ENCODE measurements around the gene ARAP3.

The ARAP3 gene

GRCh38 chr5:141636413-141637122 lies 45.5 kb downstream of the ARAP3 start, which contains the start of the genes HDAC3 and RELL2:
HDAC3 (minus strand) TSS chr5:141636849; CDS start chr5:141636790, 59 bp downstream.
RELL2 (plus strand) TSS chr5:141636997; CDS start chr5:141638226, 1,229 bp downstream.
- peak; percentile 93 for DNase-seq
- no peaks in the 10 kb centered on the region for H3K27me3 ChIP-seq (ENCODE audit: insufficient read depth, low read length, poor library complexity)
- peak within 1 kb of the TSS; percentile 87 for H3K9ac ChIP-seq (ENCODE audit: low read depth, low read length)
- ATAC-seq (ENCODE audit: insufficient read depth, low read depth) = peak; percentile 89
- TF ChIP-seq CTCF (IDR thresholded peaks at IDR 0.05; ENCODE audit: borderline replicate concordance, extremely low read depth, low read length, poor library complexity, severe bottlenecking) (no peak), EZH2 (IDR thresholded peaks at IDR 0.05; ENCODE audit: borderline replicate concordance, low read depth, low read length, severe bottlenecking) (no peak)
- H2AFZ ChIP-seq (ENCODE audit: low read depth, low read length) = peak within 1 kb of the TSS; percentile 99
- no peaks in the 10 kb centered on the region for H3K9me3 ChIP-seq (ENCODE audit: insufficient read depth, low read length, severe bottlenecking)
- peaks cover 25% of the 10 kb centered on the region for H4K20me1 ChIP-seq (ENCODE audit: insufficient read depth, low read length)
- peak within 1 kb of the TSS; percentile 100 for H3K4me2 ChIP-seq (ENCODE audit: insufficient read depth, low read length)
- peak within 1 kb of the TSS; percentile 89 for H3K27ac ChIP-seq (ENCODE audit: low read length)
- H3K4me3 ChIP-seq (ENCODE audit: low read depth in 1 of 2, low read length in 2 of 2) = peak within 1 kb of the TSS; percentile 82 to 98
- H3K36me3 ChIP-seq (ENCODE audit: insufficient read depth, low read length) = peaks cover 25% of the 10 kb centered on the region
- H3K79me2 ChIP-seq (ENCODE audit: insufficient read depth, low read length) = peaks cover 46% of the 10 kb centered on the region
- peaks cover 43% of the 10 kb centered on the region for H3K4me1 ChIP-seq (ENCODE audit: insufficient read depth, low read length)

- Histone ChIP-seq H2AFZ (ENCODE audit: low read depth, low read length) (peak overlapping the region; percentile 99), H3K4me3 (ENCODE audit: low read depth in 1 of 2, low read length in 2 of 2) (peak overlapping the region; percentile 82 to 98), H3K4me1 (ENCODE audit: insufficient read depth, low read length) (peaks cover 43% of the 10 kb centered on the region), H3K9me3 (ENCODE audit: insufficient read depth, low read length, severe bottlenecking) (no peaks in the 10 kb centered on the region), H3K79me2 (ENCODE audit: insufficient read depth, low read length) (peaks cover 51% of the 10 kb centered on the region), H3K36me3 (ENCODE audit: insufficient read depth, low read length) (peaks cover 25% of the 10 kb centered on the region), H3K27me3 (ENCODE audit: insufficient read depth, low read length, poor library complexity) (no peaks in the 10 kb centered on the region), H4K20me1 (ENCODE audit: insufficient read depth, low read length) (peaks cover 25% of the 10 kb centered on the region), H3K9ac (ENCODE audit: low read depth, low read length) (peak overlapping the region; percentile 87), H3K27ac (ENCODE audit: low read length) (peak overlapping the region; percentile 89), H3K4me2 (ENCODE audit: insufficient read depth, low read length) (peak overlapping the region; percentile 100)
- TF ChIP-seq EZH2 (IDR thresholded peaks at IDR 0.05; ENCODE audit: borderline replicate concordance, low read depth, low read length, severe bottlenecking) (no peak), CTCF (IDR thresholded peaks at IDR 0.05; ENCODE audit: borderline replicate concordance, extremely low read depth, low read length, poor library complexity, severe bottlenecking) (no peak)
- DNase-seq = no peak
- ATAC-seq (ENCODE audit: insufficient read depth, low read depth) = no peak
These were observed 46.0 kb downstream of the ARAP3 start for GRCh38 chr5:141636106-141636412.

GRCh38 chr5:141635646-141636045 lies 46.4 kb downstream of the ARAP3 start:
- no peaks in the 10 kb centered on the region for H3K27me3 ChIP-seq (ENCODE audit: insufficient read depth, low read length, poor library complexity)
- H3K4me2 ChIP-seq (ENCODE audit: insufficient read depth, low read length) = peak overlapping the region; percentile 100
- no peak for DNase-seq
- H3K9ac ChIP-seq (ENCODE audit: low read depth, low read length) = peak overlapping the region; percentile 87
- peak overlapping the region; percentile 89 for H3K27ac ChIP-seq (ENCODE audit: low read length)
- peaks cover 25% of the 10 kb centered on the region for H4K20me1 ChIP-seq (ENCODE audit: insufficient read depth, low read length)
- ATAC-seq (ENCODE audit: insufficient read depth, low read depth) = no peak
- no peak overlapping the region for H2AFZ ChIP-seq (ENCODE audit: low read depth, low read length)
- H3K9me3 ChIP-seq (ENCODE audit: insufficient read depth, low read length, severe bottlenecking) = no peaks in the 10 kb centered on the region
- no peak for TF ChIP-seq EZH2 (IDR thresholded peaks at IDR 0.05; ENCODE audit: borderline replicate concordance, low read depth, low read length, severe bottlenecking)
- H3K36me3 ChIP-seq (ENCODE audit: insufficient read depth, low read length) = peaks cover 26% of the 10 kb centered on the region
- H3K4me1 ChIP-seq (ENCODE audit: insufficient read depth, low read length) = peaks cover 43% of the 10 kb centered on the region
- H3K79me2 ChIP-seq (ENCODE audit: insufficient read depth, low read length) = peaks cover 51% of the 10 kb centered on the region
- peak overlapping the region; percentile 82 to 98 for H3K4me3 ChIP-seq (ENCODE audit: low read depth in 1 of 2, low read length in 2 of 2)

GRCh38 chr5:141634720-141635119 lies 47.3 kb downstream of the ARAP3 start:
- TF ChIP-seq EZH2 (IDR thresholded peaks at IDR 0.05; ENCODE audit: borderline replicate concordance, low read depth, low read length, severe bottlenecking) (no peak), CTCF (IDR thresholded peaks at IDR 0.05; ENCODE audit: borderline replicate concordance, extremely low read depth, low read length, poor library complexity, severe bottlenecking) (no peak)
- ATAC-seq (ENCODE audit: insufficient read depth, low read depth) (no peak), DNase-seq (no peak)
- Histone ChIP-seq H2AFZ (ENCODE audit: low read depth, low read length) (no peak overlapping the region), H3K4me1 (ENCODE audit: insufficient read depth, low read length) (peaks cover 43% of the 10 kb centered on the region), H4K20me1 (ENCODE audit: insufficient read depth, low read length) (peaks cover 29% of the 10 kb centered on the region), H3K27ac (ENCODE audit: low read length) (no peak overlapping the region), H3K9me3 (ENCODE audit: insufficient read depth, low read length, severe bottlenecking) (no peaks in the 10 kb centered on the region), H3K4me3 (ENCODE audit: low read depth in 1 of 2, low read length in 2 of 2) (no peak overlapping the region; a peak in 1 of 4 replicates), H3K9ac (ENCODE audit: low read depth, low read length) (0 out of 2 replicates have a peak overlapping the region, but pooled peaks have one; percentile 87), H3K79me2 (ENCODE audit: insufficient read depth, low read length) (peaks cover 58% of the 10 kb centered on the region), H3K4me2 (ENCODE audit: insufficient read depth, low read length) (peak overlapping the region; percentile 100), H3K36me3 (ENCODE audit: insufficient read depth, low read length) (peaks cover 36% of the 10 kb centered on the region), H3K27me3 (ENCODE audit: insufficient read depth, low read length, poor library complexity) (no peaks in the 10 kb centered on the region)

All from DND-41 (cell line).